ENCODE data around the gene SLC6A7.

SLC6A7 gene

DNA sequence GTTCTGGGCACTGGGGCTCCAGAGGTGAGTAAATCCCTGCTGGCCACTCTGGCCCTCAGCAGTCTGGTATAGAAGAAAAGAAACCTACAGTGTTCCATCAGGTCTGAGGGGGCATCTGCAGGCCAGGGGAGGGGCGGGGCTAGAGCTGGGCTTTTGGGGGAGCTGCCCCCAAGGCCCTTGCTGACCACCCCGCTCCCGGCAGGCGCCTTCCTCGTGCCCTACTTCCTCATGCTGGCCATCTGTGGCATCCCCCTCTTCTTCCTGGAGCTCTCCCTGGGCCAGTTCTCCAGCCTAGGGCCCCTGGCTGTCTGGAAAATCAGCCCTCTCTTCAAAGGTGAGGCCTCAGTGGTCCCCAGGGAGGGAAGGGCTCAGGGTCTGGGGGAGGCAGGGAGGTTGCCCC is 6.7 kb downstream of the SLC6A7 start:
- DNase-seq: no peak

DNA sequence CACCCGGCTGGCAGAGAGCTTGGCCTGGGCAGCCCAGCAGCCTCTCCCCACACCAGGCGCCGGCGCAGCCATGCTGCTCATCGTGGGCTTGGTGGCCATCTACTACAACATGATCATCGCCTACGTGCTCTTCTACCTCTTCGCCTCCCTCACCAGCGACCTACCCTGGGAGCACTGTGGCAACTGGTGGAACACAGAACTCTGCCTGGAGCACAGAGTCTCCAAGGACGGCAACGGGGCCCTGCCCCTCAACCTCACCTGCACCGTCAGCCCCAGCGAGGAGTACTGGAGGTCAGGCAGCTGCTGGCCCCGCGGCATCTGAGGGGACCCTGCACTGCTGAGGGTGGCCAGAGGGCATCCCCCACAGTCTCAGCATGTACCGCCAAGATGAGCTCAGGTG is 7.1 kb downstream of the SLC6A7 start:
- DNase-seq: no peak

DNA sequence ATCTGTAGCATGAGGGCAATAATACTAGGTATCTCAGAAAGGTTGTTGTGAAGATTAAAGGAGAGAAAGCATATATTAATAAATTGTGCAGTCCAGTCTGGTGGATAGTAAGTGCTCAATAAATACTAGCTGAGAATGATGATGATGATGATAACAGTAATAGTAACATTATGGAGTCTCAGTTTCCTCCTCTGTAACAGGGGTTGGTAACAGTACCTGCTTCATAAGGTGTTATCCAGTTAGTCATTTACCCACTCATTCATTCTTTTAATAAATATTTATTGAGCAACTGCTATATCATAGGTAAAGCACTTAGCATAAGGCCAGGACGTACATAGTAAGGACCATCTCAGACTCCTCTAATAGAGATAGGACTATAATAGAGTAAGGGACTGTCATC is 7.6 kb downstream of the SLC6A7 start:
- no peak for DNase-seq

DNA sequence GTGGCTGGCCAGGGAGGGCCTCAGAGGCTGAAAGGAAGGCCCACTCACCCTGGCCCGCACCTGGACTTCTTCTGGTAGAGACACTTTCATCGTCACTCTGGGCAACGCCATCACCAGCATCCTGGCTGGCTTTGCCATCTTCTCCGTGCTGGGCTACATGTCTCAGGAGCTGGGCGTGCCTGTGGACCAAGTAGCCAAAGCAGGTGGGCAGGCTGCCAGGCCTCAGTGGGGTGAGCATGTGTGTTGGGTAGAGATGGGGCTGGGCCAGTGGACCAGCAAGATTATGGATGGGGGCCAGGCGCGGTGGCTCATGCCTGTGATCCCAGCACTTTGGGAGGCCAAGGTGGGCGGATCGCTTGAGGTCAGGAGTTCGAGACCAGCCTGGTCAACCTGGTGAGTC is 12.6 kb downstream of the SLC6A7 start:
- no peak for DNase-seq

DNA sequence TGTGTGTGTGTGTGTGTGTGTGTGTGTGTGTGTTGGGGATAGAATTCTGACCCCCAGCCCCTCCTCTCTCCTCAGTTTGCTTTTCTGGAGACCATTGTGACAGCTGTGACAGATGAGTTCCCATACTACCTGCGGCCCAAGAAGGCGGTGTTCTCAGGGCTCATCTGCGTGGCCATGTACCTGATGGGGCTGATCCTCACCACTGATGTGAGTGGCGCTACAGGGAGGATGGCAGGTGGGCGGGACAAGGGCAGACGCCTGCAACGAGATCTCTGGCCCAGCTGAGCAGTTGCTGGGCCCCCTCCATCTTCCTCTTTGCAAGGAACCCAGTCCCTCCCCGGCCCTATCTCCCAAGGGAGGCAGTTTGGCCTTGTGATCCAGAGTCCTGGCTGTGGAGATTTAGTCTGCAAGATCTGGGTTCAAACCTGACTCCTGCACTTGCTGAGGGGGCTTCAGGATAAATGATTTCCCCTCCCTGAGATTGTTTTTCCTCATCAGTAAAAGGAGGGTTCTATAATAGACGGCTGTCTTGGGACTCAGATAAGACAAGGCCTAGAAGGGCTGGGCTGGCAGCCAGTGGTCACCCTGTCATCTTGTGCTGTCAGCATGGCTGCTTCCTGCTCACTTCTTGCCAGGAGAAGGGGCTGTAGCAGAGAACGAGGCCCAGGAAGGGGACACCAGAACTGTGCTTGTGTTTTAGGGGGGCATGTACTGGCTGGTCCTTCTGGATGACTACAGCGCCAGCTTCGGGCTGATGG is 14.1 kb downstream of the SLC6A7 start:
- DNase-seq: no peak

DNA sequence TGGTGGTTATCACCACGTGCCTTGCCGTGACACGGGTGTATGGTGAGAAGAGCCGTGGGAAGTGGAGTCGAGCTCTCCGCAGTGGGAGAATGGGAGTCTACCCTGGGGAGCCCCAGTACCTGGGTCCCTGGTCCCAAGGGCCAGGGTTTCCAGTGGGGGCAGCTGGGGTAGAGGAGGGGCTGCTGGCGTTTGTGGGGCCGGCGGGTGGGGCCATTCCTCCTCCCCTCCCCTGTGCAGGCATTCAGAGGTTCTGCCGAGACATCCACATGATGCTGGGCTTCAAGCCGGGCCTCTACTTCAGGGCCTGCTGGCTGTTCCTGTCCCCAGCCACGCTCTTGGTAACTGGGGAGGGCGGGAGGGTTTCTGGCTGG is 14.7 kb downstream of the SLC6A7 start:
- DNase-seq: no peak

DNA sequence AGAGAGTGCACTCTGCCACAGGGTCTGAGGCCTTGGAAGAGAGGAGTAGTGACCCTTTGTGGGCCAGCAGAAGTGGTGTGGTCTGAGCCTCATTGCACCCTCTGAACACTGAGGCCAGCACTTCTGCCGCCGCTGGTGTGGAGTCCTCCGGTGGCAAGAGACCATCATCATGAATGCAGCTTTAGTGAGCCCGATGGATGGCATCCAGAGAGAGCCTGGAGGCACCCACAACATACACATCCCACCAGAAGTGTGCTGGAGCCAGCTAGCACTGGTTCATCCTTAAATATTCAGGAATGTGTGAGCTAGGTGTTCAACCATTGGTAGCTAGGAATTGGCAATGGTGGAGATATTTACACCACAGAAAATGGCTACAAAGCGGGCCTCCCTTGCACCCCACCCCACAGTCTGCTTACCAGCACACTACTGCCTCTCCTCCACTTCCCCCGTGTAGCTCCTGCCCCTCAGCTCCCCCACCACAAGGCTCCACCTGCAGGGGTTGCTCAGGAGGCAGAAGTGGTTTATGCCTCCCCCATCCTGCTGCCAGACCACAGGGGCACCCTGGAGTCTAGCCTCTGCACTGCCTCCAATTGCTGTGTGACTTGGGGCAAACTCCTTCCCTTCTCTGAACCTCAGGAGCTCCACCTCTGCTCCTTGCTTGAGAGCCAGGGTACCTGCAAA is 16.4 kb downstream of the SLC6A7 start:
- DNase-seq: no peak

DNA sequence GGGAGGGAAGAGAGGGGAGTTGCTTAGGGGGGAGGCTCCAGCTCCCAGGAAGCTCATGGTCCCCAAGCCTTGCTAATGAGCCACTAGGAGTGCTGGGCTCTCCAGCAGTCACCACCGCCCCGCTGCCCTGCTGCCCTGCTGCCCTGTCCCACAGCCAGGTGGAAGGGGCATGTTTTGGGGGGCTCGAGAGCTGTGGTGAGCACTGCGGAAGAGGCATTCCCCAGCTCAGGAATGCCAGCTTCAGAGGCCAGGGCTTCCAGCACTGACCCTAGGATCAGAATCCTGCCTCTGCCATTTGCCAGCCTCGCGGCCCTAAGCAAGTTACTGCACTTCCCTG is 16.9 kb downstream of the SLC6A7 start:
- no peak for DNase-seq

DNA sequence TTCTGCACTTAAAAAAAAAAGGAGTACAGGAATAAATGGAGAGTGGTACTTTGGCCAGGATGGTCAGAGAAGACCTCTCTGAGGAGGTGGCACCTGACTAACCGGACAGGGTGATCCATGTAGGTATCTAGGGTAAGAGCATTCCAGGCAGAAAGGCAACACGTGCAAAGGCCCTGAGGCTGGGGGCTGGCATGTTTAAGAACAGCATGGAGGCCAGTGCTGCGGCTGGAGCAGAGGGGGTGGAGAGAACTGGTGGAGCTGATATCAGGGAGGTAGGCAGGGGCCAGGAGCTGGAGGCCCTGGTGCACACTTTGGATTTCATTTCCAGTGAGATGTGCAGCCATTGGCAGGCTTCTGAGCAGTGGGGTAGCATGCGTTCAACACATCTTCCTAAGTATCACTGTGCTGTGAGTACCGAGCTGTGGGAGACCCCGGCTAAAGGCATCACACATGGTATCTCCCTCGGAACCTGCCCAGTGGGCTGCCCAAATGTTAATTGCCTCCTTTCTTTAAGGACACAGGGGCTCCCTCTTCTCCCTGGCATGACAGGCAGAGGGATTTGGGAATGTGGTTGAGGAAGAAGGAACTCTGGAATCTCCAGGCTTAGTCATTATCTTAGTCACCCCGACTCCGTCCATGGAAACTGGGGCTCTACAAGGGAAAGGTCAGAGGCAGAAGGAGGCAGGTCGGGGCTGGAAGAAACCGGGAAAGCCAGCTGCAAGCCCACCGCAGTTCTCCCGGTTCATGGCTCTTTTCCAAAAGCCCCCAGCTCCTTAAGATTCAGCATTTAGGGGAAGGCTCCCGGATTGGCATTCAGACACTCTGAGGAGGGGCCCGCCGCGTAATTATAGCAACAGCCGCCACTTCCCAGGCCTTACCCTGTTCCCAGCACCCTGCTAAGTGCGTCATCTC is 18.6 kb downstream of the SLC6A7 start:
- DNase-seq: peak; percentile 27

DNA sequence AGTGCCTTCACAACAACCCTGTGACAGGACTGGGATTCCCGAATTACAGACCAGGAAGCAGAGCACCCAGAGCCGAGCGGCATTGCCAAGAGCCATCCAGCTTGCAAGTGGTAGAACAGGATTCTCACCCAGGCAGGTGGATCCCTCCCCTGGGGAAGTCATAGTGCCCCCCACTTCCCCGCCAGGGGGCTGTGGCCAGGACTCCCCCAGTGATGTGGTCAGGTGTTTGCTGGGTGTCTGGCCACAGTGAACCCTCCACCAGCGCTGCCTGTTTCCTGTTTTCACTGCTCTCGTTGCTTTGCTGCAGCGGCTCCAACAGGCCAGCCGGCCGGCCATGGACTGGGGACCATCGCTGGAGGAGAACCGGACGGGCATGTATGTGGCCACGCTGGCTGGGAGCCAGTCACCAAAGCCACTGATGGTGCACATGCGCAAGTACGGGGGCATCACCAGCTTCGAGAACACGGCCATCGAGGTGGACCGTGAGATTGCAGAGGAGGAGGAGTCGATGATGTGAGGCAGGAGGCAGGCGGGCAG is 19.3 kb downstream of the SLC6A7 start:
- DNase-seq: peak; percentile 86

DNA sequence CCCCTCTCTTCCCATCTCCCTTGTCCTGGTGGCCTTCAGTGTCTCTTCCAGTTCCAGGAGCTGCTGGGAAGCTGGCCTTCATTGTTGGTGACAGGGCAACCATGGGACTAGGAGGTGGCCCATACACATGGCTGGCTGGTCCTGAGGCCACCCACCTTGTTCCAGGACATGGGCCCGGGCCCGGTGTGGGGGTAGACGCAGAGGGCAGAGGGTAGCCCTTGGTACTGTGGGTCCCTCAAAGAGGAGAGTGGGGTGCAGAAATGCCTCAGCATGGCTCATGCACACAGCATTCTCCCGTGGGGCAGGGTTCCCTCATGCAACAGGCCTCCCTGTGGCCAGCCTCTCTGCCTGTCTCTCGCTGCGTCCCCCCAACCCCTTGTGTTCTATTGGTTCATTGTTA is 20.8 kb downstream of the SLC6A7 start:
- no peak for DNase-seq

DNA sequence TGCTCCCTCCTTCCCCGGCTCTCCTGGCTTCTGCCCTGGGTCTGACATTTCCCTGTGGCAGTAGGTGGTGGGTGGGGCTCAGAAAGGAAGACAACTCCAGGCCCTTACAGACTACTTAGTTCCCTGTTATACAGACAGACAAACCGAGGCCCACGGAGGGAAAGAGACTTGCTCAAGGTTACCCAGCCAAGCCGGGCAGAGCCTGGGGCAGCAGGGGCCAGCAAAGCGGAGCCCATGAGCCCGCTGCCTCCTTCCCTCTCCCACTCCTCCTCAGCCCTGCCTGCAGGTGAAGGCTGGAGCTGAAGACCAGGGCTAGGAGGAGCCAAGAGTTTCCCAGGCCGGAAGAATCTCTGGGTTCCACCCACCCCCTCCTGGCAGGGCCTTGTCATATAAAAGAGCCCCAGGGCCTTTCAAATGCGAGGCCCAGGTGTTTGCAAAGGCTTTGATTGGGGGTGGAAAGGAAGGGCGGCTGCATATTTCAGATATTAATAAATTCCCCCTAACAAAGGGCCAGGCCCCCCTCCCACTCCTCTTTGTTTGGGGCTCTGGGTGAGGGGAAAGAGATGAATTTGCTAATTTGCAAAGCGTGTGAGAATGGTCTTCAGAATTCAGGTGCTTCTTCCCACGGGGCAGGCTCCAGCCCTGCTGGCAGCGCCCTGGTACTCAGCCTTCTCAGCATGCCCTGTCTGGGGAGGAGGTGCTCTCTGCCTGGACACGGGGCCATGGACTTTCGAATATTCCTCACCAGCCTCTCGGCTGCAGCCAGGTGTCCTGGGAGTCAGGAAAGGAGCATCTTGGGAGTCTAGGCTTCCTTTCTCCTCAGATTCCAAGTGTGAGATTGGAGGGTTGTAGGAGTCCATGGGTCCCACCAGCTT is 21.5 kb downstream of the SLC6A7 start:
- peak; percentile 48 for DNase-seq

DNA sequence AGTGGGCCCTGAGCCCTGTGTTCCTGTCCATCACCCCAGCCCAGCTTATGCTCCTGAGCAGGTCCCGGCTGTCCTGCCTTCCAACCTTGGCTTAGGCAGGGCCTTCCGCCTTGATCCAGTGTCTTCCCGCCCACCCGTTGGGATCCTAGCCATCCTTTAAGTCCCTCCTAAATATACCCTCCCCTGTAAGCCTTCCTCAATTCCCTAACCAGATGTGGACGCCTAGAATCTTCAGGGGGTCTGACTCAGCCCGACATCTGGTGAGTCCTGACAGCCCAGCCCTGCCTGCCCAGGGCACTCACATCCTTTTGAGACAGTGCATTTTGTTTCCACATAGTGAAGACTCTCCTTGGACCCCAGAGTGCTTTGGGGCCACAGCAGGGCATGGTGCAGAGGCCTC is 23.7 kb downstream of the SLC6A7 start:
- DNase-seq: no peak

DNA sequence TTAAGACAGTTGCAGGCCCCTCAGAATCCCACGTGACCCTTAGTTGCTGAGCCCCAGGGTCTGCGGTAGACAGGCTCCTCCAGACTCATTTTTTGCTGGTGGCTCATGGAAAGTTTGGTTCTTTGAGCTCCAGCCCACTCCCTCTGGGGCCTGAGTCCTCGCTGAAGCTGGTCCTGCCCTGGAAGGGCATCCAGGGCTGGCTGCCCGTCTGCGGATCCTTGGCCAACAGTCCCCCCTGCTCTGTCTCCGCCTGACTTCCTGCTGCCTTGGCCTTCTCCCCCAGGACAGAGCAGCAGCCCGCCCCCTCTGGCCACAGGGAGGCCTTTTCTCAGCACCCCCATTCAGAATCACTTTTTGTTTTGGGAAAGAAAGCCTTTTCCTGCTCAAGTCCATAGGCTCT is 24.4 kb downstream of the SLC6A7 start:
- DNase-seq: no peak

DNA sequence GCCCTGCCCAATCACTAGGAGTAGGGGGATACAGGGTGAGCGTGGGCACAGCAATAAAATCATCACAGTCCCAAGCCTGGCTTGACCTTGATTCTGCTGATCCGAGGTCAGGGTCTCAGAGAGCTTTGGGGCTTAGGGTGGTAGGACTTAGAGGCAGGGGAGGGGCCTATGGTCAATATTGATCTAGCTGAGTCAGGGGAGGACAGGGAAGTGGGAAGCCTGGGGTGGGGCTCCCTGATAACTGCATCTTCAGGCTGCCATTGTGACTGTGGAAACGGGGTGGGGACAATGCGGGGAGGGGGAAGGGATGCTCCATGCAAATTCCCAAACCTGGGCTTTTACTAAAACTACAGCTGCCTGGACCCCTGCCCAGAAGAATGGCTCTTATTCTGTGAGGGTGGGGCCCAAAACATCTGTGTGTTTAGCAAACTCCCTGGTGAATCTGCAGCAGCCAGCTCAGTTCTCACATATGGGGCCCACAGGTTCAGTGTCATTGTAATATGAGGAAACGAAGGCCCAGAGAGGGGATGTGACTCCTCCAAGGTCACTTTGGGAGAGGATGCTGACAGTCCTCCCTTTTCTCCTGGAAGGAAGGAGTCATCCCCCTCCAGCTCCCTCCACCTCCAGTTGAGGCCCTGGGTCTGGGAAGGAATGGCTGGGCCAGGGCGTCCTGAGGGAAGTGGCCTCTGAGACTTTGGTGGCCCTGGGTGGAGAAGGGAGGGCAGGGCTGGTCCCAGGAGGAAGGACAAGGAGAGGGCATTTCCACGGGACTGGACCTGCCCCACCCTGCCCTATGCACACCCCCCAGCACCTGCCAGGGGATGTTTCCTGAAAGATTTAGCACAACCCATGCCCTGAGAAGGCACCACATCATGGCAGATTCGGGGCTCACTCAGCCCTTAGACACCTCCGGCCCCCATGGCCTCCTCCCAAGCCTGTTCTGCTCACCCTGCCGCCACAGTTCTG is 26.4 kb downstream of the SLC6A7 start:
- DNase-seq: no peak

DNA sequence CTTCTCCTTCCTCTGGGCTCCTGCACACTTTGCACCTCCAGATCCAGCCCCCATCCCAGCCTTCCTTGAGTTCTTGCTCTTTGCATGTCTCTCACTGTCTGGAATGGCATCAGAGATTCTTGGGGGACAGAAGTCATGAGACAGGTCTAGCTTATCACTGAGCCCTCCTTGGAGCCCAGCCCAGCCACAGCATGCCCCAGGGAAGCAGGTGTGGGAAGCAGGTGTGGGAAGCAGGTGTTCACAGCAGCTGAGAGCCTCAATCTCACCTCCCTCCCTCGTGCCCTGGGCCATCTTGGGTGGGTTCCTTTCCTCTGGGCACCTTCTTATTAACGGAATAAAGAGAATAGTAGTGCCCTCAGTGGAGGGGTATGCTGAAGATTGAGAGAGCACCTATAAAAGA is 27.2 kb downstream of the SLC6A7 start:
- no peak for DNase-seq

DNA sequence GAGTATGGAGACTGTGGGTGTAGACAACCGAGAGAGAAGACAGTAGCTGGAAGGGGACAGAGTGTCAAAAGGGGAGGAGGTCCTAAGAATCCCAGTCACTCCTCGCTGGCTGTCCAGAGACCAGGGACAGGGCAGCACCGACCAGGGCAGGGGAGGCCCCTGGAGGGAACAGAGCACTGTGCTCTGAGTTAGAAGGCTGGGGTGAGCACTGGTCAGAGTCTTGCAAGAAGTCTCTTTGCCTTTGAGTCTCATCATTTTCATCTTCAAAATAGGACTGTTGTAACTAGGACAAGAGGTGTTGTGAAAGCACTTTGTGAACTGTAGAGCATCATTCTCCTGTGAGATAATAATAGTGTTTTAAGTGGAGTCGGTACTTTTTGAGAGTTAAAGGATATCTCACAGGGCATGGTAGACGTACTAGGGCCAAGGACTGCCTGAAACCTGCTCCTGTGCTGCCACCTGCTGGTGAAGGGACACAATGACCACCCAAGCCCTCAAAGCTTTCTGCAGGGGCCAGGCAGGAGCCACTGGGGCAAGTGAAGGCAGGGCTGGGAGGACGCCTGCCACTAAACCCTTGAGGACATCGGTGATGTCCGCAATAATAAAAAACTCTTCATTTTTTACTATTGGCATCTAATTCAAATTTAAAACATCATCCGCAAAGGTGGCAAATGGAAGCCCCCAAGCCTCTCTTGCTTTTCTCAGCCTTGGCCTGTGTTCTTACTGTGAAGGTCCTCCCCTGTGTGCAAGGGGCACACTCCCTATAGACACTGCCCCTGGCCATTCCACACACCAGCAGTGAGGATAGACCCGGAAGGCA is 28.2 kb downstream of the SLC6A7 start:
- DNase-seq: peak; percentile 75

DNA sequence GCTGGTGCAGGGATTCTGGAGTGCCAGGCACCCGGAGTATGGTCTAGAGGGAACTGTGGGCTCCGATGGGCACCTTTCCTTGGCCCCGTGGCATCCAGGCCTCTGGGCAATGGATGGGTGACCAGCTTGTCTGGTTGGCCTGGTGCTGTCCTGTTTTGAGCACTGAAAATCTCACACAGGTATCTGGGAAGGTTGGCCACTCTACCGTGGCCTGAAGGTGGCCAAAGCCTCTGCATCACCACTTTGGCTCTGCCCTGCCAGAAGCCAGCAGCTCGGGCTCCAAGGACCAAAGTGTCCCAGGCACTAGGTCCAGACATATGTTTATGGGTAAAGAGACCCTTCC is 28.8 kb downstream of the SLC6A7 start:
- no peak for DNase-seq

DNA sequence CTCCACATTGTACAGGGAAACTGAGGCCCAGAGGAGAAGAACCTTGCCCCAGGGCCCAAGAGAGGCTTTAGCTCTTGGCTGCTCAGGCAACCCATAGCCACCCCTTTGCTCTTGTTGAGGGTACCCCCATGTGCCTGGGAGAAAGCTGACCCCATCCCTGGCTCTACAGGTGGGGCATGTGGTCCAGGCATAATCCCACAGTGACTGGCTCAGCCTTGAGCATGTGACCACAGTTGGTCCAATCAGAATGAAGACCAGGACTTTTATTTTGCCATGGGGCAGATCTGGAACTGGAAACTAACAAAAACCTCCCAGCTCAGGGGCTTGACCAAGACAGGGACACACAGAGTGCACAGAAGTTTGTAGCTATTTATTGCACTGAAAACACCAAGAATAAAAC is 29.3 kb downstream of the SLC6A7 start:
- DNase-seq: no peak

DNA sequence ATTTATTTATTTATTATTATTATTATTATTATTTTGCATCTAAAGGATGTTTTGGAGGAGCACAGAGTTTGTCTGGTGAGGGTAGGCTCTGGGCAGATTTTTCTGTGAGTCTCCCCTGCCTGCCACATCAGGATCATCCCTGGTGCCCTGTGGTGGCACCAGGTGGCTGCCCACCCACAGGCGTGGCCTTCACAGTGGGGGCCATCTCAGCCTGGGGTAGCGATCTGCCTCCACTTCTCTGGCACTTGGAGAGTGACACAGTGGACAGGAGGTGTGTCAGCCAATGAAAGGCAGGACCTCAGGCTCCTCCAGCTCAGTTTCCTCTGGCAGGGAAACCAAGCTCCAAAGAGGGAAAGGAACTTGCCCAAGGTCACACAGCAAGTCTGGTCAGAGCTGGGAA is 30.0 kb downstream of the SLC6A7 start:
- DNase-seq: no peak

DNA sequence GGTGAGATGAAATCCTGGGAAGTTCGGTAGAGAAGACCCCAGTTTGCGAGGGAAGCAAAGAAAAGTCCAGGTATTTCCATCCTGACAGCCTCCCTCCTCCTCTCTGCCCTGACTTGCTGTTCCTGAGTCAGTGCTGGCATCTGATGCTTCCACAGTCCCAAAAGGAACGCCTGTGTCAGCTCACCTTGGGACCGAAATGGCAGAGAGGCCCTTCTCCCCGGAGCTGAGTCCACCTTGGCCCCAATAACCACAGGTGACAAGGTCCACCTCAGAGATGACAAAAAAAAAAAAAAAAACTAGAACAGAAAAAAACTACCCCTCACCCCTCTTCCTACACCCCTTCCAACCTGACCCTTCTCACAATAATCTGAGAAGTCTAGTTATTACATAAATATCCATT is 31.6 kb downstream of the SLC6A7 start:
- no peak for DNase-seq

Measured in inflammatory macrophage treated with lipopolysaccharide for 4 hours (primary cell).